HepG2 (cell line): ENCODE results near the gene RHEBL1. TPM values are rescaled to one million over a fixed set of nuclear protein-coding genes. Genes with fewer than 3 reads are reported as not detected.

Experiments
- AGO1 ChIP-seq: fragments of 200-400 bp; formaldehyde crosslinking; IDR thresholded peaks from 2 replicates; pipeline ENCODE4 v1.6.1; 2017; ENCODE audit warnings: mild to moderate bottlenecking, low read depth, low read length, moderate library complexity; ENCODE audit not compliant: poor library complexity, severe bottlenecking
- HNRNPH1 ChIP-seq: fragments of 200-400 bp; formaldehyde crosslinking; optimal IDR thresholded peaks from 2 replicates; pipeline ENCODE3; 2017; ENCODE audit warnings: mild to moderate bottlenecking, low read depth, low read length
- KLF11 ChIP-seq: IDR thresholded peaks from 2 replicates; pipeline ENCODE4 v1.6.1; 2016; ENCODE audit warnings: missing compliant biosample characterization
- MAFK ChIP-seq, 2 experiments: IDR thresholded peaks in 1 of 2; conservative IDR thresholded peaks in 1 of 2; 2 replicates each; pipeline ENCODE4 v1.6.1; 2011; ENCODE audit warnings: improper control_type of control experiment in 2 of 2, low read length in 2 of 2
- NPAS2 ChIP-seq: sonication (generic); formaldehyde crosslinking; IDR thresholded peaks from 2 replicates; pipeline ENCODE4 v1.8.0; 2022; ENCODE audit warnings: mild to moderate bottlenecking, missing genetic modification reagents, borderline replicate concordance
- PHF21A ChIP-seq: sonication (generic); formaldehyde crosslinking; IDR thresholded peaks from 2 replicates; pipeline ENCODE4 v1.5.0; 2020; ENCODE audit warnings: mild to moderate bottlenecking, missing genetic modification reagents
- POLR2G ChIP-seq: fragments of 200-400 bp; formaldehyde crosslinking; IDR thresholded peaks from 2 replicates; pipeline ENCODE4 v1.6.1; 2018; ENCODE audit warnings: mild to moderate bottlenecking, low read depth, low read length, moderate library complexity
- SKI ChIP-seq: fragments of 450-650 bp; IDR thresholded peaks from one replicate; pipeline ENCODE4 v1.6.1; 2018; ENCODE audit warnings: mild to moderate bottlenecking; ENCODE audit not compliant: partially characterized antibody
- SRY ChIP-seq: sonication (generic); formaldehyde crosslinking; IDR thresholded peaks from 2 replicates; pipeline ENCODE4 v1.8.0; 2022; ENCODE audit warnings: mild to moderate bottlenecking, missing genetic modification reagents
- ZBTB21 ChIP-seq: sonication (generic); formaldehyde crosslinking; IDR thresholded peaks from 2 replicates; pipeline ENCODE4 v1.4.0; 2020; ENCODE audit warnings: missing genetic modification reagents
- ZBTB7B ChIP-seq: sonication (generic); formaldehyde crosslinking; IDR thresholded peaks from 2 replicates; pipeline ENCODE4 v1.4.0; 2020; ENCODE audit warnings: missing genetic modification reagents
- ZBTB8A ChIP-seq: sonication (generic); formaldehyde crosslinking; IDR thresholded peaks from 2 replicates; pipeline ENCODE4 v1.4.0; 2020; ENCODE audit warnings: mild to moderate bottlenecking, low read depth, missing genetic modification reagents, borderline replicate concordance
- ZNF3 ChIP-seq: IDR thresholded peaks from 2 replicates; pipeline ENCODE4 v1.7.0; 2017; ENCODE audit warnings: inconsistent platforms
- ZNF383 ChIP-seq: sonication (generic); formaldehyde crosslinking; IDR thresholded peaks from 2 replicates; pipeline ENCODE4 v1.4.0; 2020; ENCODE audit warnings: missing genetic modification reagents, mild to moderate bottlenecking, borderline replicate concordance
- ZNF567 ChIP-seq: sonication (generic); formaldehyde crosslinking; IDR thresholded peaks from 2 replicates; pipeline ENCODE4 v1.8.1; 2023; ENCODE audit warnings: mild to moderate bottlenecking, missing genetic modification reagents, borderline replicate concordance
- ZSCAN31 ChIP-seq: sonication (generic); formaldehyde crosslinking; IDR thresholded peaks from 2 replicates; pipeline ENCODE4 v1.5.0; 2020; ENCODE audit warnings: low read depth, mild to moderate bottlenecking, missing genetic modification reagents
- polyA plus RNA-seq, 8 experiments: library from polyadenylated mRNA; depleted of rRNA in 3 of 8; stranded (reverse) in 7 of 8; unstranded in 1 of 8; fragments of >200 nt; fragmentation: Illumina TruSeq in 4 of 8; extraction: Trizol in 4 of 8; gene quantifications; 2 replicates each; pipeline versions ENCODE4 v1.2.1 to v1.2.3, GENCODE V29; 2011 to 2016; ENCODE audit warnings: low read depth in 4 of 8, missing spikeins in 1 of 8, mixed read lengths in 1 of 8; ENCODE audit not compliant: insufficient read depth in 1 of 8
- total RNA-seq, 5 experiments: library from RNA; depleted of rRNA; stranded (reverse); fragments of >200 nt; fragmentation: Illumina TruSeq; extraction: Trizol; gene quantifications; 2 replicates each; pipeline ENCODE4 v1.2.3, GENCODE V29; 2016; ENCODE audit warnings: low read depth in 1 of 5
- TF ChIP-seq, protein P1 (sequence below): sonication (generic); formaldehyde crosslinking; IDR thresholded peaks from 2 replicates; pipeline ENCODE4 v1.9.0; 2021; ENCODE audit warnings: missing genetic modification reagents, borderline replicate concordance
- TF ChIP-seq, protein P2 (sequence below): sonication (generic); formaldehyde crosslinking; IDR thresholded peaks from 2 replicates; pipeline ENCODE4 v1.8.0; 2023; ENCODE audit warnings: mild to moderate bottlenecking, missing genetic modification reagents
- TF ChIP-seq, protein P3 (sequence below): sonication (generic); formaldehyde crosslinking; IDR thresholded peaks from 2 replicates; pipeline ENCODE4 v1.4.0; 2020; ENCODE audit warnings: missing genetic modification reagents
- TF ChIP-seq, protein P4 (sequence below): sonication (generic); formaldehyde crosslinking; IDR thresholded peaks from 2 replicates; pipeline ENCODE4 v1.5.0; 2020; ENCODE audit warnings: mild to moderate bottlenecking, missing genetic modification reagents

Gene RHEBL1
- total and polyA plus RNA-seq, 2 of the 13 experiments (the other 11 are each of a cell fraction or from before 2014, with no cell fraction given) = 1.4 to 2.5 TPM

DNA sequence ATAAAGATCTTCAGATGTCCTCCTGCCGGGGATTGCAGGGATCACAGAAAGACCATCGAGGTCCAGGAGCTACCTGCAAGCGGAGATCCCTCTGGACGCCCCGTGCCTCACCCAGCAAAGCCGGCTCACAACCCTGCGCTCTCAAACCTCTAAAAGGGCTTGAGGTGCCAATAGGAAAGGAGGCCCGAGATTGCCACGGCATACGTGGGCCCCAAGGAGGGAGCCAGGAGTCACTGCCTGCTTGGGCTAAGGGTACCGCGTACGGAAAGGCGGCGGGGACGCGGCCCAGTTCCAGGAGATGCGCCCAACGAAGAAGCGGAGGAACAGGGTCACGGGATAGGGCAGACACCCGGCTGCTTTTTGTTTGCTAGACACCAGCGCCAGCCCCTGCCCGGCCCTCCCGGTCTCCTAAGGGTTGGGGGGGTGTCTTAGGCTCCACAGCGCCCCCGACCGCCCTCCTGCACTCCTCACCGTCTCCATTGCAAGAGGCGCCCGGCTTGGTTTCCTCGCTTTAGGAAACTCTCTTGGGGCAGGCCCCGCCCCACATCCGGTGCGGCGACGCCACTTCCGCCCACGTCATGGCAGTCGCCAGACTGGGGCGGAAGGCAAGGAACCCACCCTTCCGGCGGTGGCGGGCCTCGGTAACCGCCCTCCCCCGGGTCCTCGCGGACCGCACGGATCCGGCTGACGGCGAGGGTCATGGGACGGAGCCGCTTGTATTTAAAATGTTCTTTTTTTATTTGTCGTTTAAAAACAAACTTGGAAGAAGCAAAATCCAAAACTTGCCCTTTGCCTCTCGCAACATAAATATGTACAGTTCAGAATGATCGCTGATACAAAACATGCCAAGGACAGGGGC lies 51.3 kb downstream of the RHEBL1 start, which contains the start of gene PRKAG1 (continued):
- TF ChIP-seq, protein P1, sequence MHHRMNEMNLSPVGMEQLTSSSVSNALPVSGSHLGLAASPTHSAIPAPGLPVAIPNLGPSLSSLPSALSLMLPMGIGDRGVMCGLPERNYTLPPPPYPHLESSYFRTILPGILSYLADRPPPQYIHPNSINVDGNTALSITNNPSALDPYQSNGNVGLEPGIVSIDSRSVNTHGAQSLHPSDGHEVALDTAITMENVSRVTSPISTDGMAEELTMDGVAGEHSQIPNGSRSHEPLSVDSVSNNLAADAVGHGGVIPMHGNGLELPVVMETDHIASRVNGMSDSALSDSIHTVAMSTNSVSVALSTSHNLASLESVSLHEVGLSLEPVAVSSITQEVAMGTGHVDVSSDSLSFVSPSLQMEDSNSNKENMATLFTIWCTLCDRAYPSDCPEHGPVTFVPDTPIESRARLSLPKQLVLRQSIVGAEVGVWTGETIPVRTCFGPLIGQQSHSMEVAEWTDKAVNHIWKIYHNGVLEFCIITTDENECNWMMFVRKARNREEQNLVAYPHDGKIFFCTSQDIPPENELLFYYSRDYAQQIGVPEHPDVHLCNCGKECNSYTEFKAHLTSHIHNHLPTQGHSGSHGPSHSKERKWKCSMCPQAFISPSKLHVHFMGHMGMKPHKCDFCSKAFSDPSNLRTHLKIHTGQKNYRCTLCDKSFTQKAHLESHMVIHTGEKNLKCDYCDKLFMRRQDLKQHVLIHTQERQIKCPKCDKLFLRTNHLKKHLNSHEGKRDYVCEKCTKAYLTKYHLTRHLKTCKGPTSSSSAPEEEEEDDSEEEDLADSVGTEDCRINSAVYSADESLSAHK (CRISPR knock-in tag) = no peak
- TF ChIP-seq ZBTB21 (CRISPR knock-in tag) = peak; percentile 89
- TF ChIP-seq ZNF383 (CRISPR knock-in tag) = no peak
- no peak for TF ChIP-seq ZNF3
- TF ChIP-seq HNRNPH1 = no peak
- no peak for TF ChIP-seq ZBTB7B (CRISPR knock-in tag)
- TF ChIP-seq, protein P2, sequence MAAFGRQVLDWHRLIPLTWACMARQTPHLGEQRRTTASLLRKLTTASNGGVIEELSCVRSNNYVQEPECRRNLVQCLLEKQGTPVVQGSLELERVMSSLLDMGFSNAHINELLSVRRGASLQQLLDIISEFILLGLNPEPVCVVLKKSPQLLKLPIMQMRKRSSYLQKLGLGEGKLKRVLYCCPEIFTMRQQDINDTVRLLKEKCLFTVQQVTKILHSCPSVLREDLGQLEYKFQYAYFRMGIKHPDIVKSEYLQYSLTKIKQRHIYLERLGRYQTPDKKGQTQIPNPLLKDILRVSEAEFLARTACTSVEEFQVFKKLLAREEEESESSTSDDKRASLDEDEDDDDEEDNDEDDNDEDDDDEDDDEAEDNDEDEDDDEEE (CRISPR knock-in tag) = peak; percentile 19; the same call in 1 of the 2 replicates
- TF ChIP-seq SRY (CRISPR knock-in tag) = peak; percentile 62; the same call in 1 of the 2 replicates
- no peak; the same call in 1 of the 2 replicates for TF ChIP-seq PHF21A (CRISPR knock-in tag)
- TF ChIP-seq, protein P3, sequence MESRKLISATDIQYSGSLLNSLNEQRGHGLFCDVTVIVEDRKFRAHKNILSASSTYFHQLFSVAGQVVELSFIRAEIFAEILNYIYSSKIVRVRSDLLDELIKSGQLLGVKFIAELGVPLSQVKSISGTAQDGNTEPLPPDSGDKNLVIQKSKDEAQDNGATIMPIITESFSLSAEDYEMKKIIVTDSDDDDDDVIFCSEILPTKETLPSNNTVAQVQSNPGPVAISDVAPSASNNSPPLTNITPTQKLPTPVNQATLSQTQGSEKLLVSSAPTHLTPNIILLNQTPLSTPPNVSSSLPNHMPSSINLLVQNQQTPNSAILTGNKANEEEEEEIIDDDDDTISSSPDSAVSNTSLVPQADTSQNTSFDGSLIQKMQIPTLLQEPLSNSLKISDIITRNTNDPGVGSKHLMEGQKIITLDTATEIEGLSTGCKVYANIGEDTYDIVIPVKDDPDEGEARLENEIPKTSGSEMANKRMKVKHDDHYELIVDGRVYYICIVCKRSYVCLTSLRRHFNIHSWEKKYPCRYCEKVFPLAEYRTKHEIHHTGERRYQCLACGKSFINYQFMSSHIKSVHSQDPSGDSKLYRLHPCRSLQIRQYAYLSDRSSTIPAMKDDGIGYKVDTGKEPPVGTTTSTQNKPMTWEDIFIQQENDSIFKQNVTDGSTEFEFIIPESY (CRISPR knock-in tag) = no peak
- no peak for TF ChIP-seq MAFK (conservative IDR thresholded peaks at IDR 0.05 in 1 of 2, IDR thresholded peaks at IDR 0.05 in 1 of 2; ENCODE audit: low read length in 2 of 2)
- TF ChIP-seq KLF11 = peak; percentile 76; the same call in 1 of the 2 replicates
- TF ChIP-seq AGO1 = peak; percentile 96
- TF ChIP-seq SKI = no peak
- TF ChIP-seq NPAS2 (CRISPR knock-in tag) = no peak
- 0 out of 2 replicates have a peak, but pooled peaks have one; percentile 44 for TF ChIP-seq ZSCAN31
- TF ChIP-seq ZNF567 (CRISPR knock-in tag) = no peak; the same call in 1 of the 2 replicates
- TF ChIP-seq, protein P4, sequence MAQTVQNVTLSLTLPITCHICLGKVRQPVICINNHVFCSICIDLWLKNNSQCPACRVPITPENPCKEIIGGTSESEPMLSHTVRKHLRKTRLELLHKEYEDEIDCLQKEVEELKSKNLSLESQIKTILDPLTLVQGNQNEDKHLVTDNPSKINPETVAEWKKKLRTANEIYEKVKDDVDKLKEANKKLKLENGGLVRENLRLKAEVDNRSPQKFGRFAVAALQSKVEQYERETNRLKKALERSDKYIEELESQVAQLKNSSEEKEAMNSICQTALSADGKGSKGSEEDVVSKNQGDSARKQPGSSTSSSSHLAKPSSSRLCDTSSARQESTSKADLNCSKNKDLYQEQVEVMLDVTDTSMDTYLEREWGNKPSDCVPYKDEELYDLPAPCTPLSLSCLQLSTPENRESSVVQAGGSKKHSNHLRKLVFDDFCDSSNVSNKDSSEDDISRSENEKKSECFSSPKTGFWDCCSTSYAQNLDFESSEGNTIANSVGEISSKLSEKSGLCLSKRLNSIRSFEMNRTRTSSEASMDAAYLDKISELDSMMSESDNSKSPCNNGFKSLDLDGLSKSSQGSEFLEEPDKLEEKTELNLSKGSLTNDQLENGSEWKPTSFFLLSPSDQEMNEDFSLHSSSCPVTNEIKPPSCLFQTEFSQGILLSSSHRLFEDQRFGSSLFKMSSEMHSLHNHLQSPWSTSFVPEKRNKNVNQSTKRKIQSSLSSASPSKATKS (CRISPR knock-in tag) = no peak
- TF ChIP-seq ZBTB8A (CRISPR knock-in tag) = no peak; the same call in 1 of the 2 replicates
- TF ChIP-seq POLR2G = peak; percentile 98
